BJ (cell line): Measurements from ENCODE around the gene WNT7A. TPM values are rescaled to one million over a fixed set of nuclear protein-coding genes. Genes with fewer than 3 reads are reported as not detected.

Experiments
- CTCF ChIA-PET: fragments of 350-600 bp; formaldehyde crosslinking; extraction: SDS; loops from one replicate; lab custom pipeline; 2021; ENCODE audit warnings: antibody characterized with exemption, inconsistent platforms; lab: Yijun Ruan, JAX
- POLR2A ChIA-PET: fragments of 300-600 bp; sonication (Branson Sonifier 250); formaldehyde crosslinking; extraction: SDS; loops from one replicate; lab custom pipeline; 2021; ENCODE audit warnings: antibody characterized with exemption; lab: Charles Lee
- DNase-seq: peaks from one replicate; pipeline ENCODE4 v3.0.0-alpha.2; 2011; ENCODE audit warnings: low read depth
- H3K27me3 ChIP-seq: 2 replicates; pipeline ENCODE4 v1.6.0; 2011; ENCODE audit warnings: low read length; ENCODE audit not compliant: control insufficient read depth, insufficient read depth
- H3K36me3 ChIP-seq: 2 replicates; pipeline ENCODE4 v1.5.1; 2011; ENCODE audit warnings: low read length; ENCODE audit not compliant: control insufficient read depth, insufficient read depth
- H3K4me3 ChIP-seq: 2 replicates; pipeline ENCODE4 v1.5.1; 2011; ENCODE audit warnings: low read depth, mild to moderate bottlenecking, control low read depth, low read length
- polyA plus RNA-seq: library from polyadenylated mRNA; depleted of rRNA; stranded (reverse); fragments of >200 nt; gene quantifications from 2 replicates; pipeline ENCODE4 v1.2.3, GENCODE V29; 2011
- TF ChIP-seq, protein P1 (sequence below): IDR thresholded peaks from 2 replicates; pipeline ENCODE4 v1.5.1; 2011; ENCODE audit warnings: low read depth, mild to moderate bottlenecking, control low read depth, inconsistent platforms, low read length, moderate library complexity; ENCODE audit not compliant: insufficient read depth

Gene WNT7A
- polyA plus RNA-seq, 1 experiment: not detected

DNA sequence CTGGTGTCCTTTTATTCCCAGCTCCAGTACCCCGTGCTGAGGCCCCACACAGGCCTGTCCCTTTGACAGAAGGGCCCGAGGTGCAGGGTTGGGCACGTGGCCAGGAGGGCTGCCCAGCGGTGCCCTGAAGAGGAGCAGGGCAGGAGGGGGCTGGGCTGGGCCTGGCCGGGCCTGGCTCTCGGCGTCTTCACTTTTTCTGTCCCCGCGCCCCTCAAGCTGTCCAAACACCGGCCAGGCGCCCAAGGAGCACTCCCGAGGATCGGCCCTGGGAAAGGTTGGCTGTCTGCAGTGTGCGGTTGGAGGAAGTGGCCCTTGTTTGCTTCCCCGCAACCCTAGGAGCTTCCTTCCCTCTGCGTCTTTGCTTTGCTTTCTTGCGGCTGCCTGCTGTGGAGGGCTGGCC is 84.1 kb downstream of the WNT7A start:
- Histone ChIP-seq H3K4me3 (no peak overlapping the region), H3K36me3 (no peaks in the 10 kb centered on the region), H3K27me3 (no peaks in the 10 kb centered on the region)
- TF ChIP-seq, protein P1, sequence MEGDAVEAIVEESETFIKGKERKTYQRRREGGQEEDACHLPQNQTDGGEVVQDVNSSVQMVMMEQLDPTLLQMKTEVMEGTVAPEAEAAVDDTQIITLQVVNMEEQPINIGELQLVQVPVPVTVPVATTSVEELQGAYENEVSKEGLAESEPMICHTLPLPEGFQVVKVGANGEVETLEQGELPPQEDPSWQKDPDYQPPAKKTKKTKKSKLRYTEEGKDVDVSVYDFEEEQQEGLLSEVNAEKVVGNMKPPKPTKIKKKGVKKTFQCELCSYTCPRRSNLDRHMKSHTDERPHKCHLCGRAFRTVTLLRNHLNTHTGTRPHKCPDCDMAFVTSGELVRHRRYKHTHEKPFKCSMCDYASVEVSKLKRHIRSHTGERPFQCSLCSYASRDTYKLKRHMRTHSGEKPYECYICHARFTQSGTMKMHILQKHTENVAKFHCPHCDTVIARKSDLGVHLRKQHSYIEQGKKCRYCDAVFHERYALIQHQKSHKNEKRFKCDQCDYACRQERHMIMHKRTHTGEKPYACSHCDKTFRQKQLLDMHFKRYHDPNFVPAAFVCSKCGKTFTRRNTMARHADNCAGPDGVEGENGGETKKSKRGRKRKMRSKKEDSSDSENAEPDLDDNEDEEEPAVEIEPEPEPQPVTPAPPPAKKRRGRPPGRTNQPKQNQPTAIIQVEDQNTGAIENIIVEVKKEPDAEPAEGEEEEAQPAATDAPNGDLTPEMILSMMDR: no peak
- ChIA-PET CTCF (no interaction called here), POLR2A (no interaction called here)
- no peak for DNase-seq

DNA sequence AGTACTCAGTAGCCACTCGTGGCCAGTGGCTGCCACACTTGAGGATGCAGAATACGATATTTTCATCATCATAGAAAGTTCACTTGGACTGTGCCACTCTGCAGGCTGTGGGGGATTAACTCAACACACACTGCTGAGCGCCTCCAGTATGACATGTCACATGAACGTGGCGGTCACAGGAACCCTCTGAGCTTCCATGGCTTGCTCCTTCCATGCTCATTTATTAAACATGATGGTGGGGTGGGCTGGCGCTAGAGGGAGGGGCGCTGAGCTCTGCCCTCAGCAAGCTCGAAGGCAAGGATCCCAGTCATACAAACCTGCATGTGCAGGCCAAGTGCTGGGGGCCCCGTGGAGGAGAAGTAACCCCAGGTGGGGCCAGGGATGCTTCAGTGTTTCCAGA is 85.5 kb downstream of the WNT7A start:
- TF ChIP-seq, protein P1: no peak
- Histone ChIP-seq H3K27me3 (no peaks in the 10 kb centered on the region), H3K36me3 (no peaks in the 10 kb centered on the region), H3K4me3 (no peak overlapping the region)
- DNase-seq: no peak
- ChIA-PET POLR2A (no interaction called here), CTCF (interaction anchor here (0.9 kb wide), 1 partner anchor 11 kb away, joined by 3 read pairs; no protein-coding TSS in a partner anchor)

DNA sequence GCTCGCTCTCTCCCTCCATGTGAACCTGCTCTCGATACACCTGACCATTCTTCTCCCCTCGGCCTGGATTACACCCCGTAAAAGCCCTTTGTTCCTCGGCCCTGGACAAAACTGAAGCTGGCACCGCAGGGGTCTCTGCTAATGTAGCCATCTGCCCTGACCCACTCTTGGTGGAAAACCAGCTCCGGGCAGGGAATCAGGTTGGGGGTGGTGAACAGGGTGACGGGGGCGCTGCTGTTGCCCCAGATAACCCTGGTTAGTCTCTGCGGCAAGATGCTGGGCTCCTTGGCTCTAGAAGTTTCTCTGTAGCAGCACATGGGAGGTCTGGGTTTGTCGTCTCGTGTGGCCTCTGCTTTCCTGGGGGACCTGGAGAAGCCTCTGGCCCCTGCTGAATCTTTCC is 86.4 kb downstream of the WNT7A start:
- H3K27me3 ChIP-seq: no peaks in the 10 kb centered on the region
- POLR2A ChIA-PET: no interaction called here
- CTCF ChIA-PET: no interaction called here
- no peak overlapping the region for H3K4me3 ChIP-seq
- DNase-seq: no peak
- TF ChIP-seq, protein P1: no peak
- H3K36me3 ChIP-seq: no peaks in the 10 kb centered on the region

- POLR2A ChIA-PET: no interaction called here
- Histone ChIP-seq H3K4me3 (no peak overlapping the region), H3K36me3 (no peaks in the 10 kb centered on the region), H3K27me3 (no peaks in the 10 kb centered on the region)
- TF ChIP-seq, protein P1: no peak
- CTCF ChIA-PET: no interaction called here
- DNase-seq: no peak
Measured at GRCh38 chr3:13792512-13793371, 87.1 kb downstream of the WNT7A start.

DNA sequence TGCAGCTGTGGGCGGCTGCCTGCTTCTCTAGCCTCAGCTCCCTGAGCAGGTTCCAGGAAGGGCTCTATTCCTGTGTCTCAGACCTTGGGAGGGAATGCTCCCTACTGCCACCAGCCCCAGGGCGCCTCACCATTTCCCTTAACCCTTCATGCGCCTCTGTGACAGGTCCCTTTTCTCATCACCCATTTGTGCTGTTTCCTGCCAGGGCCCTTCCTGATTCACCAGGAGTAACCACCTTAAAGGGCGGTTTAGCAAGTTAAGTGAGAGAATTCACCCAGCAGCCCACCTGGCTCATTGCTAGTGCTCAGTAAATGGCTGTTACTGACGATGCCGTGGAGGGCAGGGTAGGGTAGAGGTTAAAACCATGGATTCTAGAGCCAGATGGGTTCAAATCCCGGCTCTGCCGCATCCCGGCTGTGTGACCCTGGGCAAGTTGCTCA is 87.8 kb downstream of the WNT7A start:
- no peak for DNase-seq
- ChIA-PET POLR2A (no interaction called here), CTCF (no interaction called here)
- H3K4me3 ChIP-seq: no peak overlapping the region
- TF ChIP-seq, protein P1: no peak
- H3K27me3 ChIP-seq: no peaks in the 10 kb centered on the region
- no peaks in the 10 kb centered on the region for H3K36me3 ChIP-seq
